MCF 10A (cell line): ENCODE data around the gene MIER2. TPM values are rescaled to one million over a fixed set of nuclear protein-coding genes. Genes with fewer than 3 reads are reported as not detected.

Experiments
- BruUV-seq: library from RNA; stranded (reverse); fragments of 400-500 nt; replicated peaks from 2 replicates; lab custom pipeline; 2021; lab: Mats Ljungman, UMichigan
- CTCF ChIA-PET: fragments of 300-600 bp; sonication (Branson Sonifier 250); formaldehyde crosslinking; extraction: SDS; loops from one replicate; lab custom pipeline; 2021; ENCODE audit warnings: antibody characterized with exemption, inconsistent platforms; lab: Yijun Ruan, JAX
- POLR2A ChIA-PET: fragments of 300-600, 350-650 bp; sonication (Branson Sonifier 250); formaldehyde crosslinking; extraction: SDS; loops from one replicate; lab custom pipeline; 2020; ENCODE audit warnings: antibody characterized with exemption, inconsistent platforms; lab: Yijun Ruan, JAX
- DNase-seq: peaks from one replicate; pipeline ENCODE4 v3.0.0-alpha.2; 2018; ENCODE audit not compliant: unreplicated experiment
- H3K27ac Mint-ChIP-seq: one replicate; pipeline ENCODE4 v1.8.0; 2022; ENCODE audit warnings: mild to moderate bottlenecking, low read depth, mixed read lengths; ENCODE audit not compliant: unreplicated experiment
- H3K27me3 Mint-ChIP-seq: one replicate; pipeline ENCODE4 v1.8.0; 2022; ENCODE audit warnings: mixed read lengths; ENCODE audit not compliant: insufficient read depth, unreplicated experiment
- H3K36me3 Mint-ChIP-seq: one replicate; pipeline ENCODE4 v1.8.0; 2022; ENCODE audit warnings: mild to moderate bottlenecking, moderate library complexity, mixed read lengths; ENCODE audit not compliant: insufficient read depth, unreplicated experiment
- H3K4me1 Mint-ChIP-seq: one replicate; pipeline ENCODE4 v1.8.0; 2022; ENCODE audit warnings: mixed read lengths; ENCODE audit not compliant: insufficient read depth, unreplicated experiment
- H3K4me3 Mint-ChIP-seq: one replicate; pipeline ENCODE4 v1.8.0; 2022; ENCODE audit warnings: mild to moderate bottlenecking, moderate library complexity, mixed read lengths; ENCODE audit not compliant: unreplicated experiment
- H3K9me3 Mint-ChIP-seq: one replicate; pipeline ENCODE4 v1.8.0; 2022; ENCODE audit warnings: mixed read lengths; ENCODE audit not compliant: unreplicated experiment
- CTCF ChIP-seq: fragments of 200-600 bp; IDR thresholded peaks from one replicate; pipeline ENCODE4 v1.8.0; 2022; ENCODE audit warnings: antibody characterized with exemption, mild to moderate bottlenecking; ENCODE audit not compliant: unreplicated experiment
- intact Hi-C: fragments of 100-400 bp; cut with micrococcal nuclease; formaldehyde crosslinking; loops from 2 replicates; pipeline ENCODE4 v1.14.1; 2022
- total RNA-seq: library from RNA; stranded (reverse); gene quantifications from 2 replicates; pipeline ENCODE4 v1.2.3, GENCODE V29; 2022

The MIER2 gene
- total RNA-seq, 1 experiment from 2014 or later, result 24.2 TPM

GRCh38 chr19:336067-336614 is 8.5 kb downstream of the MIER2 start:
- no peak overlapping the region for H3K4me3 Mint-ChIP-seq
- H3K36me3 Mint-ChIP-seq, result peaks cover 45% of the 10 kb centered on the region
- no peaks in the 10 kb centered on the region for H3K9me3 Mint-ChIP-seq
- no TSS peak for BruUV-seq
- CTCF ChIA-PET, result no interaction called here
- no peak for DNase-seq
- no peak for TF ChIP-seq CTCF
- POLR2A ChIA-PET, result no interaction called here
- H3K4me1 Mint-ChIP-seq, result peaks cover 18% of the 10 kb centered on the region
- intact Hi-C loops, result no loop called here
- no peak overlapping the region for H3K27ac Mint-ChIP-seq
- no peaks in the 10 kb centered on the region for H3K27me3 Mint-ChIP-seq

GRCh38 chr19:335486-336066 is 9.0 kb downstream of the MIER2 start:
- H3K36me3 Mint-ChIP-seq, result peaks cover 50% of the 10 kb centered on the region
- no TSS peak for BruUV-seq

GRCh38 chr19:335072-335471 is 9.5 kb downstream of the MIER2 start:
- H3K9me3 Mint-ChIP-seq, result no peaks in the 10 kb centered on the region
- H3K4me1 Mint-ChIP-seq, result peaks cover 11% of the 10 kb centered on the region
- ChIA-PET POLR2A (interaction anchor here (0.6 kb wide), 1 partner anchor 8 kb away, joined by 3 read pairs; no protein-coding TSS in a partner anchor), CTCF (no interaction called here)
- peaks cover 55% of the 10 kb centered on the region for H3K36me3 Mint-ChIP-seq
- DNase-seq, result no peak
- H3K27me3 Mint-ChIP-seq, result no peaks in the 10 kb centered on the region
- BruUV-seq, result no TSS peak
- TF ChIP-seq CTCF, result no peak
- no peak overlapping the region for H3K27ac Mint-ChIP-seq
- H3K4me3 Mint-ChIP-seq, result no peak overlapping the region
- intact Hi-C loops, result no loop called here

More at GRCh38 chr19:335486-336066, 9.0 kb downstream of the MIER2 start:
- DNase-seq, result no peak
- H3K27me3 Mint-ChIP-seq, result no peaks in the 10 kb centered on the region
- ChIA-PET CTCF (no interaction called here), POLR2A (interaction anchor here (0.6 kb wide), 1 partner anchor 7 kb away, joined by 3 read pairs; no protein-coding TSS in a partner anchor)
- no peak for TF ChIP-seq CTCF
- H3K4me3 Mint-ChIP-seq, result no peak overlapping the region
- H3K27ac Mint-ChIP-seq, result no peak overlapping the region
- H3K9me3 Mint-ChIP-seq, result no peaks in the 10 kb centered on the region
- intact Hi-C loops, result no loop called here
- H3K4me1 Mint-ChIP-seq, result peaks cover 13% of the 10 kb centered on the region

GRCh38 chr19:334296-335071 is 10.1 kb downstream of the MIER2 start:
- intact Hi-C loops, result no loop called here
- peaks cover 6% of the 10 kb centered on the region for H3K4me1 Mint-ChIP-seq
- H3K27ac Mint-ChIP-seq, result no peak overlapping the region
- no peaks in the 10 kb centered on the region for H3K27me3 Mint-ChIP-seq
- BruUV-seq, result no TSS peak
- ChIA-PET POLR2A (interaction anchor here (0.6 kb wide), 1 partner anchor 8 kb away, joined by 3 read pairs; no protein-coding TSS in a partner anchor), CTCF (no interaction called here)
- H3K36me3 Mint-ChIP-seq, result peaks cover 57% of the 10 kb centered on the region
- H3K4me3 Mint-ChIP-seq, result no peak overlapping the region
- no peak for DNase-seq
- H3K9me3 Mint-ChIP-seq, result no peaks in the 10 kb centered on the region
- TF ChIP-seq CTCF, result no peak
